Adrenal gland (tissue), 5 donors: ENCODE results near the gene AP4B1.
A peak's percentile ranks its signal among the peaks of the same experiment; 100 is the strongest.

Experiments used
- CTCF ChIP-seq, 6 experiments: fragments of 450-650 bp in 4 of 6; fragments of 200-600 bp in 2 of 6; sonication (generic) in 1 of 6; IDR thresholded peaks; 1 replicate in 5 of 6; 2 replicates in 1 of 6; pipeline versions ENCODE4 v1.5.1 to v1.8.0; 2016 to 2021; ENCODE audit warnings: antibody characterized with exemption in 6 of 6, mild to moderate bottlenecking in 2 of 6, moderate library complexity in 1 of 6
- POLR2A ChIP-seq, 2 donors: fragments of 450-650 bp; IDR thresholded peaks; one replicate each; pipeline ENCODE4 v1.6.1; 2017; ENCODE audit warnings: antibody characterized with exemption in 2 of 2, mild to moderate bottlenecking in 2 of 2, moderate library complexity in 1 of 2
- donor health status: DM: no; HTN: no; CAD: no.

GRCh38 chr1:113949007-113949406 is 44.4 kb upstream of the AP4B1 start:
- peak; percentile 12 to 51 (median 38) for TF ChIP-seq CTCF (IDR thresholded peaks at IDR 0.05)
- no peak for TF ChIP-seq POLR2A (IDR thresholded peaks at IDR 0.05)
